ENCODE results near the gene TES.

TES gene

DNA sequence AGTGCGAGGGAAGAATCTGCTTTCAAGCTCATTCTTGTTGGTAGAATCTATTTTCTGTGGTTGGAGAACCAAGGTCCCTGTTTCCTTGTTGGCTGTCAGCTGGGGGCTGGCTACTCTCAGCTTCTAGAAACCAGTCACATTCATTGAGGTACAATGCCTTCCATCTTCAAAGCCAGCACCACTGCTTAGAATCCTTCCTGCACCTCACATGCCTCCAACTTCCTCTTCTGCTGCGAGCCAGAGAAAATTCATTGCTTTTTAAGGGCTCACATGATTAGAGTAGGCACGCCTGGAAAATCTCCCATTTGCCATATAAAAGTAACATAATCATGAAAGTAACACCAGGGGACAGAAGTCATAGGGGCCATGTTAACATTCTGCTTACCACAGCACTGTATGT, 28.7 kb downstream of the TES start:
- no peaks in the 10 kb centered on the region for H3K79me2 ChIP-seq (ENCODE audit: low read length)
- no peaks in the 10 kb centered on the region for H3K9me3 ChIP-seq (ENCODE audit: insufficient read depth, low read length)

GRCh38 chr7:116239434-116239833, 29.1 kb downstream of the TES start:
- Histone ChIP-seq H2AFZ (ENCODE audit: low read depth, low read length) (no peak overlapping the region), H3K36me3 (replicated peaks; ENCODE audit: low read depth, low read length) (no peaks in the 10 kb centered on the region), H3K79me2 (ENCODE audit: low read length) (no peaks in the 10 kb centered on the region), H4K20me1 (ENCODE audit: insufficient read depth, low read length) (no peaks in the 10 kb centered on the region), H3K9ac (ENCODE audit: low read length) (no peak overlapping the region), H3K27me3 (ENCODE audit: low read depth, low read length) (no peaks in the 10 kb centered on the region), H3K9me3 (ENCODE audit: insufficient read depth, low read length) (no peaks in the 10 kb centered on the region), H3K4me2 (ENCODE audit: low read length) (no peak overlapping the region), H3K4me3 (ENCODE audit: low read length) (no peak overlapping the region), H3K27ac (ENCODE audit: low read length) (no peak overlapping the region), H3K4me1 (ENCODE audit: low read length) (no peaks in the 10 kb centered on the region)
- no peak for TF ChIP-seq EZH2phosphoT487 (IDR thresholded peaks at IDR 0.05; ENCODE audit: low read depth)

More for the DNA sequence above, 28.7 kb downstream of the TES start:
- no peak for TF ChIP-seq EZH2phosphoT487 (IDR thresholded peaks at IDR 0.05; ENCODE audit: low read depth)
- no peak for TF ChIP-seq CTCF (IDR thresholded peaks at IDR 0.05; ENCODE audit: low read depth, low read length)
- Histone ChIP-seq H4K20me1 (ENCODE audit: insufficient read depth, low read length) (no peaks in the 10 kb centered on the region), H3K9ac (ENCODE audit: low read length) (no peak overlapping the region), H3K4me3 (ENCODE audit: low read length) (no peak overlapping the region), H3K4me2 (ENCODE audit: low read length) (no peak overlapping the region), H3K27ac (ENCODE audit: low read length) (no peak overlapping the region), H3K4me1 (ENCODE audit: low read length) (no peaks in the 10 kb centered on the region), H2AFZ (ENCODE audit: low read depth, low read length) (no peak overlapping the region), H3K27me3 (ENCODE audit: low read depth, low read length) (no peaks in the 10 kb centered on the region), H3K36me3 (replicated peaks; ENCODE audit: low read depth, low read length) (no peaks in the 10 kb centered on the region)

DNA sequence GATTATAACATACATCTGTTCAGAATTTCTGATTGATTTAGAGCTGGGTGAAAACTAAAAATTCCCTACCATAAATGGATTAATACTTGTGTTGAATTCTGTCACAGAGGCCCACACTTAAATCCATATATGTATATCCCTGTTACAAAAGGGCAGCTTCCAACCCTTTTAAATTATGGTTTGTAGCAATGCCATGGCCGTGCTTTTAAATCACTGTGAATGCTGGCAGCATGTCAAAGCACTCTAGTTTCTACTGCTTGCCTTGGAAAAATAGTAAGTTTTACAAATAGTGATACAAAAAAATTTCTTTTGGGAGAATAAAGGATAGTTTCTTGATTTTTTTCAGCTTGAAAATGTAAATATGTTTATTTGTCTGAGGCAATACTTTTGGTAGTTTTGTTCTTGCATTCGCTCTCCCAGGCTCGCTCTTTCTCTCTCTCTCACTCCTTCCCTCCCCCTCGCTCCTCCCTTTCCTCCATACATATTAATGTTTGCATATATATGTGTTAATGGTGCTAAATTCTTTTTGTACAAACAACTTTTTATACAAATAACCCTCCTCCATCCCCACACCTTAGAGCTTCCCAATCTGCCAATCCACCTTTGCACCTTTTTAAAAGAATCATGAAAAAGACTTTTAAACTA, 29.8 kb downstream of the TES start:
- H3K4me3 ChIP-seq (ENCODE audit: low read length) = no peak overlapping the region
- no peak overlapping the region for H3K4me2 ChIP-seq (ENCODE audit: low read length)
- H3K9ac ChIP-seq (ENCODE audit: low read length) = no peak overlapping the region
- H2AFZ ChIP-seq (ENCODE audit: low read depth, low read length) = no peak overlapping the region
- no peaks in the 10 kb centered on the region for H4K20me1 ChIP-seq (ENCODE audit: insufficient read depth, low read length)
- H3K9me3 ChIP-seq (ENCODE audit: insufficient read depth, low read length) = no peaks in the 10 kb centered on the region
- H3K27ac ChIP-seq (ENCODE audit: low read length) = no peak overlapping the region
- TF ChIP-seq CTCF (IDR thresholded peaks at IDR 0.05; ENCODE audit: low read depth, low read length) = no peak
- no peak for TF ChIP-seq EZH2phosphoT487 (IDR thresholded peaks at IDR 0.05; ENCODE audit: low read depth)
- H3K36me3 ChIP-seq (replicated peaks; ENCODE audit: low read depth, low read length) = peaks cover 6% of the 10 kb centered on the region
- H3K27me3 ChIP-seq (ENCODE audit: low read depth, low read length) = no peaks in the 10 kb centered on the region
- no peaks in the 10 kb centered on the region for H3K79me2 ChIP-seq (ENCODE audit: low read length)
- H3K4me1 ChIP-seq (ENCODE audit: low read length) = no peaks in the 10 kb centered on the region

GRCh38 chr7:116241291-116241690, 31.0 kb downstream of the TES start:
- H3K9ac ChIP-seq (ENCODE audit: low read length) = no peak overlapping the region

More at GRCh38 chr7:116241291-116241690, 31.0 kb downstream of the TES start:
- no peak for TF ChIP-seq EZH2phosphoT487 (IDR thresholded peaks at IDR 0.05; ENCODE audit: low read depth)
- no peak for TF ChIP-seq CTCF (IDR thresholded peaks at IDR 0.05; ENCODE audit: low read depth, low read length)
- Histone ChIP-seq H3K36me3 (replicated peaks; ENCODE audit: low read depth, low read length) (peaks cover 9% of the 10 kb centered on the region), H3K4me1 (ENCODE audit: low read length) (no peaks in the 10 kb centered on the region), H3K9me3 (ENCODE audit: insufficient read depth, low read length) (no peaks in the 10 kb centered on the region), H3K4me2 (ENCODE audit: low read length) (no peak overlapping the region), H2AFZ (ENCODE audit: low read depth, low read length) (no peak overlapping the region), H3K27ac (ENCODE audit: low read length) (no peak overlapping the region), H4K20me1 (ENCODE audit: insufficient read depth, low read length) (no peaks in the 10 kb centered on the region), H3K27me3 (ENCODE audit: low read depth, low read length) (no peaks in the 10 kb centered on the region), H3K4me3 (ENCODE audit: low read length) (no peak overlapping the region), H3K79me2 (ENCODE audit: low read length) (no peaks in the 10 kb centered on the region)
